Measurements from ENCODE around the gene FAM25A.

DNA sequence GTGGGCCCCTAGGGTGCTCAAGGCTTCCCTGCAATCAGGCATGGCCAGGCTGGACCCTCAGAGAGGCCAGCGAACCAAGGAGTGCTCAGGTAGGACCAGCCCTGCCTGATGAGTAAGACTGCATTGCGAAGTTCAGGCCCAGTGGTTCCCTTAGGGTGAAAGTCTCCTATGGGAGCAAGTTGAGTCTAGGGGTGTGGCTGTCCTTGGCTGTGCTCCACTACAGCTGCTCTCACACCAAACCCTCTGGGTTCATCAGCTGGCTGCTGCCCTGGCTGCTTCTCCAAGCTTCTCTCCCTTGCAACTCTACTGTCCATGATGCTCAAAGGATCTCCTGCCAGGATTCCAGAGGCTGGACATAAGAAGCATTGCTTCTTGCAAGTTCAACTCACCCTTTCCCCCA, 18.7 kb downstream of the FAM25A start:
- TF ChIP-seq, protein P1, sequence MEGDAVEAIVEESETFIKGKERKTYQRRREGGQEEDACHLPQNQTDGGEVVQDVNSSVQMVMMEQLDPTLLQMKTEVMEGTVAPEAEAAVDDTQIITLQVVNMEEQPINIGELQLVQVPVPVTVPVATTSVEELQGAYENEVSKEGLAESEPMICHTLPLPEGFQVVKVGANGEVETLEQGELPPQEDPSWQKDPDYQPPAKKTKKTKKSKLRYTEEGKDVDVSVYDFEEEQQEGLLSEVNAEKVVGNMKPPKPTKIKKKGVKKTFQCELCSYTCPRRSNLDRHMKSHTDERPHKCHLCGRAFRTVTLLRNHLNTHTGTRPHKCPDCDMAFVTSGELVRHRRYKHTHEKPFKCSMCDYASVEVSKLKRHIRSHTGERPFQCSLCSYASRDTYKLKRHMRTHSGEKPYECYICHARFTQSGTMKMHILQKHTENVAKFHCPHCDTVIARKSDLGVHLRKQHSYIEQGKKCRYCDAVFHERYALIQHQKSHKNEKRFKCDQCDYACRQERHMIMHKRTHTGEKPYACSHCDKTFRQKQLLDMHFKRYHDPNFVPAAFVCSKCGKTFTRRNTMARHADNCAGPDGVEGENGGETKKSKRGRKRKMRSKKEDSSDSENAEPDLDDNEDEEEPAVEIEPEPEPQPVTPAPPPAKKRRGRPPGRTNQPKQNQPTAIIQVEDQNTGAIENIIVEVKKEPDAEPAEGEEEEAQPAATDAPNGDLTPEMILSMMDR (IDR thresholded peaks at IDR 0.05) = no peak
- no peak for TF ChIP-seq POLR2AphosphoS5 (IDR thresholded peaks at IDR 0.05)

All from prostate gland (tissue), 2 donors.